ENCODE data around the gene RPGRIP1. TPM values are rescaled to one million over a fixed set of nuclear protein-coding genes. Genes with fewer than 3 reads are reported as not detected.

The RPGRIP1 gene
- total RNA-seq, 1 donor from 2014 or later = 0.29 TPM

DNA sequence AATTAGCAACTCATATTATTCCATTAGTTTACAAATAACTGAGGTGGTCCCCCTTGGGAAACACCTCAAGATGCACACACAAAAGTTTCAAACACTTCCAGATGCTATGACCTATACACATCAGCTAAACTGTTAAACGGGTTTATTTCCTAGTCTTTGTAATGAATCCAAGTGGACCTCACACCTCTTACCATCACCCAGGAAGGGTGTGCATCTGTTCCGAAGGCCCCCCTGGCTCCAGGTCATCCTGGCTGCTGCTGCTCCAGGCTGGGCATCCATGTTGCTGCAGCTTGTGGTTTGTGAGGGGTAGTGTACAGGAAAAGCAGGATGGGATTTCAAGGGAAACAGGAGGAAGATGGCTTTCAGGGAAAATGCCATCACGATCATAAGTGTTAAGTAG is 17.5 kb upstream of the RPGRIP1 start:
- Mint-ChIP-seq H3K4me1 (peaks cover 74% of the 10 kb centered on the region), H3K36me3 (peaks cover 54% of the 10 kb centered on the region)

DNA sequence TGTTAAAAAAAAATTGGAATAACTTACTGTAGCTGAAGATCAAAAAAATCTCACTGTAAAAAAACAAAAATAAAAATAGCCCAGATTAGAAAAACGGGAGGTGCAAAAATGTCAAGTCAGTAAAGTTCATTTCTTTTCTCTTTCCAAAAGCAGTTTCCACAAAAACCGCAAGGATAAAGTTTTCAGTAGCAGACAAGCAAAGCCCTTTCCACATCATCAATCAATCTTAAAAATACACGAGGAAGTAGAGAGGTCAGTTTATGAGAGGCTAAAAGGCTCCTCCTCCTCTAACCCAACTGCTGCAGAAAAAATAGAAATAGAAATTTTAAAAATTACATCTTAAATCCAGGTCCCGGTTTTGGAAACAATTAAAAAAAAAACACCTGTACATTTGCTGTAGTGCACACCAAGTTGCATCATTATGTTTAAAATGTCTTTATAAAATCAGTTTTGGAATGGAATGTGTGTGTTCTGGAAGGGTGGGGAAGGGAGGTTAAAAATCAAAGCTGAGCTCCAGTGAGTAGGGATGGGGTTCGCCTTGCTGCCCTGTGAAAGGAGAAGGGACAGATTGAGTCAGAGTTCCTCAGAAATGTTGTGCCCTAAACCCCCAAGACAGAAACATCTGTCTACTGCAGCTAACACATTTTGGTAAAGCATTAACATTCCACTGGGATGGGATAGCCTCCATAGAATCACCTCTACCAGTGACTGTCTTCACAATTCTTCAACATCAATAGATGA is 16.4 kb upstream of the RPGRIP1 start:
- H3K4me1 Mint-ChIP-seq = peaks cover 73% of the 10 kb centered on the region
- DNase-seq (ENCODE audit: low spot score in 2 of 2, unreplicated experiment in 2 of 2) = no peak
- peak overlapping the region; percentile 36 for H3K4me3 Mint-ChIP-seq
- peak overlapping the region; percentile 92 for H3K27ac Mint-ChIP-seq
- H3K36me3 Mint-ChIP-seq = peaks cover 58% of the 10 kb centered on the region
- TF ChIP-seq, protein P1, sequence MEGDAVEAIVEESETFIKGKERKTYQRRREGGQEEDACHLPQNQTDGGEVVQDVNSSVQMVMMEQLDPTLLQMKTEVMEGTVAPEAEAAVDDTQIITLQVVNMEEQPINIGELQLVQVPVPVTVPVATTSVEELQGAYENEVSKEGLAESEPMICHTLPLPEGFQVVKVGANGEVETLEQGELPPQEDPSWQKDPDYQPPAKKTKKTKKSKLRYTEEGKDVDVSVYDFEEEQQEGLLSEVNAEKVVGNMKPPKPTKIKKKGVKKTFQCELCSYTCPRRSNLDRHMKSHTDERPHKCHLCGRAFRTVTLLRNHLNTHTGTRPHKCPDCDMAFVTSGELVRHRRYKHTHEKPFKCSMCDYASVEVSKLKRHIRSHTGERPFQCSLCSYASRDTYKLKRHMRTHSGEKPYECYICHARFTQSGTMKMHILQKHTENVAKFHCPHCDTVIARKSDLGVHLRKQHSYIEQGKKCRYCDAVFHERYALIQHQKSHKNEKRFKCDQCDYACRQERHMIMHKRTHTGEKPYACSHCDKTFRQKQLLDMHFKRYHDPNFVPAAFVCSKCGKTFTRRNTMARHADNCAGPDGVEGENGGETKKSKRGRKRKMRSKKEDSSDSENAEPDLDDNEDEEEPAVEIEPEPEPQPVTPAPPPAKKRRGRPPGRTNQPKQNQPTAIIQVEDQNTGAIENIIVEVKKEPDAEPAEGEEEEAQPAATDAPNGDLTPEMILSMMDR (IDR thresholded peaks at IDR 0.05; ENCODE audit: unreplicated experiment) = no peak
- H3K27me3 Mint-ChIP-seq (ENCODE audit: low read depth) = no peaks in the 10 kb centered on the region
- H3K9me3 Mint-ChIP-seq = no peaks in the 10 kb centered on the region

More for the DNA sequence above, 17.5 kb upstream of the RPGRIP1 start:
- H3K4me3 Mint-ChIP-seq = peak overlapping the region; percentile 8
- no peaks in the 10 kb centered on the region for H3K9me3 Mint-ChIP-seq
- TF ChIP-seq, protein P1 (IDR thresholded peaks at IDR 0.05; ENCODE audit: unreplicated experiment) = no peak
- no peak for DNase-seq (ENCODE audit: low spot score in 2 of 2, unreplicated experiment in 2 of 2)
- peak overlapping the region; percentile 66 for H3K27ac Mint-ChIP-seq
- no peaks in the 10 kb centered on the region for H3K27me3 Mint-ChIP-seq (ENCODE audit: low read depth)

GRCh38 chr14:21264025-21264801 is 15.7 kb upstream of the RPGRIP1 start:
- TF ChIP-seq, protein P1 (IDR thresholded peaks at IDR 0.05; ENCODE audit: unreplicated experiment) = no peak
- no peaks in the 10 kb centered on the region for H3K27me3 Mint-ChIP-seq (ENCODE audit: low read depth)
- DNase-seq (ENCODE audit: low spot score in 2 of 2, unreplicated experiment in 2 of 2) = no peak
- peak overlapping the region; percentile 92 for H3K27ac Mint-ChIP-seq
- H3K4me3 Mint-ChIP-seq = peak overlapping the region; percentile 100
- peaks cover 52% of the 10 kb centered on the region for H3K36me3 Mint-ChIP-seq
- H3K9me3 Mint-ChIP-seq = no peaks in the 10 kb centered on the region
- H3K4me1 Mint-ChIP-seq = peaks cover 66% of the 10 kb centered on the region

DNA sequence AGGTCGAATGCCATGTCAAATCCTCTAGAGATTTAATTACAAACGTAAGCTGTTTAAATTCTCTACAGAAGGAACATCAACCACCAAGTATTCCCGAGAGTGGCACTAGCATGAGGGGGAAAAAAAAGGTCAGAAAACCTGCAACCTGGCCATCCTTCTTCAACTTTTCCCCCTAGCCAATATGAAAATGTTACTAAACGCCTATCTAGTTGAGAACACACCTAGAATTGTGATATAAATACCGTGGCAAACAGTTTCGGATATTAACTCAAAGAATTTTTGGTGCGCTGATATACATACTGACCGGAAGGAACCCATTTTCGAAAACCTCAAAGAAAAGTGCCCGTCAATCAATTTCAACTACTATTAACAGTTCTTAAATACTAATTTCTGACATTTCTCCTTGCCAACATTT is 12.4 kb upstream of the RPGRIP1 start:
- Mint-ChIP-seq H3K27me3 (ENCODE audit: low read depth) (no peaks in the 10 kb centered on the region), H3K36me3 (peaks cover 38% of the 10 kb centered on the region), H3K9me3 (no peaks in the 10 kb centered on the region), H3K4me3 (peak overlapping the region; percentile 100), H3K4me1 (peaks cover 54% of the 10 kb centered on the region), H3K27ac (peak overlapping the region; percentile 100)
- TF ChIP-seq, protein P1 (IDR thresholded peaks at IDR 0.05; ENCODE audit: unreplicated experiment) = no peak
- DNase-seq (ENCODE audit: low spot score in 2 of 2, unreplicated experiment in 2 of 2) = no peak

DNA sequence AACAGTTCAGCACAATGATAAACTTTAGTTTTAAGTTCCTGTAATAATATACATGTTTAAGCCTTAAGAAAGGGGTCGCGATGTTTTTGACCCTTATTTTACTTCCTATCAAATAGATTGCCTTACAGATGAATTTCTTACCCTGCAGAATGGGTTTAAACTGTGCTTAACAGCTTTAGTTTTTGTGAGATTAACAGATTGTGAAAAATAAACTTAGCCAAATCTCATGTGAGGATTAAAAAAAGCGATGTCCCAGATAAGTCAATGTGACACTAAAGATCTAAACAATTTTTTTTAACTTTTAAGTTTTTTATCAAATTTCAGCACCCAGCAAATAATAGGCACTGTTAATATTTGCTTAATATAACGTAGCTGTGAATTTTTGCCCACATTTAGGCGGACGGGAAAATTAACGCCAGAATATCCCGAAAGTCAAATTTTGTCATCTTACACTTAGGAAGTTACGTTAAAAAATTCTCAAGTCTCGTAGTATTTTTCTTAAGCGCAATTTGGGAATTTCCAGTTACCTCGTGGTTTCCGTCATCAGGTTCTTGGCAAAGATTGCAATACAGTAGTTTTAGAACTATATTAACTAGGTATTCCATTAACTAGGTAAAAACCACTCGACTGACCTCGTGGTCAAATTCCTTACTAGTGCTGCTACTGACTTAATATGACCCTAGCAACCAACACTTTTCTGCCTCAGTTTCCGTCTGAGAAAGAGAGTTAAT is 11.8 kb upstream of the RPGRIP1 start:
- TF ChIP-seq, protein P1 (IDR thresholded peaks at IDR 0.05; ENCODE audit: unreplicated experiment) = no peak
- no peak for DNase-seq (ENCODE audit: low spot score in 2 of 2, unreplicated experiment in 2 of 2)
- peaks cover 47% of the 10 kb centered on the region for H3K4me1 Mint-ChIP-seq
- no peaks in the 10 kb centered on the region for H3K27me3 Mint-ChIP-seq (ENCODE audit: low read depth)
- peaks cover 36% of the 10 kb centered on the region for H3K36me3 Mint-ChIP-seq
- H3K27ac Mint-ChIP-seq = peak overlapping the region; percentile 100
- H3K9me3 Mint-ChIP-seq = no peaks in the 10 kb centered on the region
- peak overlapping the region; percentile 100 for H3K4me3 Mint-ChIP-seq

All from mesothelial cell of epicardium (in vitro differentiated cells).